Measurements from ENCODE around the gene PPFIA4. TPM values are rescaled to one million over a fixed set of nuclear protein-coding genes. Genes with fewer than 3 reads are reported as not detected.

The PPFIA4 gene
- total and polyA plus RNA-seq, 2 of the 4 experiments (the other 2 are of a cell fraction), result 5.4 to 13.7 TPM

Other genes starting within 250 kb of the PPFIA4 start
- 82.1 and 86.4 TPM in 2 replicates for gene KDM5B, start 218.1 kb upstream of the PPFIA4 start, total RNA-seq (2012; rRNA removed)
- gene KDM5B, start 218.1 kb upstream of the PPFIA4 start, polyA plus RNA-seq (2012; rRNA removed), result 28.2 and 28.8 TPM in 2 replicates
- 0.56 TPM in 1 of 2 replicates, not detected in the other for gene PCAT6, start 215.5 kb upstream of the PPFIA4 start, total RNA-seq (2012; rRNA removed)
- gene PCAT6, start 215.5 kb upstream of the PPFIA4 start, polyA plus RNA-seq (2012; rRNA removed), result 5.8 and 5.9 TPM in 2 replicates
- gene RABIF, start 137.3 kb upstream of the PPFIA4 start, total RNA-seq (2012; rRNA removed), result 4.8 and 6.9 TPM in 2 replicates
- 7.8 and 7.9 TPM in 2 replicates for gene RABIF, start 137.3 kb upstream of the PPFIA4 start, polyA plus RNA-seq (2012; rRNA removed)
- 33.6 and 38.4 TPM in 2 replicates for gene KLHL12, start 99.3 kb upstream of the PPFIA4 start, total RNA-seq (2012; rRNA removed)
- gene KLHL12, start 99.3 kb upstream of the PPFIA4 start, polyA plus RNA-seq (2012; rRNA removed), result 14.3 and 17.2 TPM in 2 replicates
- gene ADIPOR1, start 68.2 kb upstream of the PPFIA4 start, total RNA-seq (2012; rRNA removed), result 83.9 and 92.5 TPM in 2 replicates
- 80.4 and 82.7 TPM in 2 replicates for gene ADIPOR1, start 68.2 kb upstream of the PPFIA4 start, polyA plus RNA-seq (2012; rRNA removed)
- 38.6 and 45.0 TPM in 2 replicates for gene CYB5R1, start 59.2 kb upstream of the PPFIA4 start, total RNA-seq (2012; rRNA removed)
- gene CYB5R1, start 59.2 kb upstream of the PPFIA4 start, polyA plus RNA-seq (2012; rRNA removed), result 45.7 and 45.9 TPM in 2 replicates
- gene TMEM183A, start 19.1 kb upstream of the PPFIA4 start, total RNA-seq (2012; rRNA removed), result 63.1 and 68.0 TPM in 2 replicates
- 52.8 and 56.8 TPM in 2 replicates for gene TMEM183A, start 19.1 kb upstream of the PPFIA4 start, polyA plus RNA-seq (2012; rRNA removed)
- not detected in 2 replicates for gene MYOG, start 59.5 kb downstream of the PPFIA4 start, total RNA-seq (2012; rRNA removed)
- not detected in 2 replicates for gene MYOG, start 59.5 kb downstream of the PPFIA4 start, polyA plus RNA-seq (2012; rRNA removed)
- gene ADORA1, start 101.2 kb downstream of the PPFIA4 start, total RNA-seq (2012; rRNA removed), result under 0.01 and 0.36 TPM in 2 replicates
- gene ADORA1, start 101.2 kb downstream of the PPFIA4 start, polyA plus RNA-seq (2012; rRNA removed), result 0.56 and 0.66 TPM in 2 replicates
- gene MYBPH, start 149.3 kb downstream of the PPFIA4 start, total RNA-seq (2012; rRNA removed), result not detected in 2 replicates
- gene MYBPH, start 149.3 kb downstream of the PPFIA4 start, polyA plus RNA-seq (2012; rRNA removed), result not detected in 2 replicates
- 0.28 TPM in 1 of 2 replicates, not detected in the other for gene CHI3L1, start 160.2 kb downstream of the PPFIA4 start, total RNA-seq (2012; rRNA removed)
- gene CHI3L1, start 160.2 kb downstream of the PPFIA4 start, polyA plus RNA-seq (2012; rRNA removed), result 0.17 TPM in 1 of 2 replicates, not detected in the other
- gene CHIT1, start 203.2 kb downstream of the PPFIA4 start, total RNA-seq (2012; rRNA removed), result not detected in 2 replicates
- not detected in 2 replicates for gene CHIT1, start 203.2 kb downstream of the PPFIA4 start, polyA plus RNA-seq (2012; rRNA removed)